Muscle layer of colon (tissue), 2 donors: ENCODE data around the gene ARHGEF3.
A peak's percentile ranks its signal among the peaks of the same experiment; 100 is the strongest.
"Not testable (repeated sequence)": the region's sequence is repeated elsewhere in the genome, so short reads cannot be mapped to it uniquely, and the experiment has no call there.

ENCODE experiments used
- H3K27ac ChIP-seq: one replicate; pipeline ENCODE4 v1.7.0; 2013; ENCODE audit warnings: low read depth, mild to moderate bottlenecking, low read length, moderate library complexity
- H3K27me3 ChIP-seq, 2 donors: one replicate each; pipeline ENCODE4 v1.7.0; 2013; ENCODE audit warnings: low read length in 2 of 2, mild to moderate bottlenecking in 2 of 2; ENCODE audit not compliant: insufficient read depth in 2 of 2, control insufficient read depth in 1 of 2
- H3K36me3 ChIP-seq: one replicate; pipeline ENCODE4 v1.7.0; 2013; ENCODE audit warnings: mild to moderate bottlenecking, low read length; ENCODE audit not compliant: insufficient read depth
- H3K4me1 ChIP-seq: one replicate; pipeline ENCODE4 v1.7.0; 2013; ENCODE audit warnings: mild to moderate bottlenecking, low read length; ENCODE audit not compliant: insufficient read depth
- H3K4me3 ChIP-seq, 2 donors: one replicate each; pipeline ENCODE4 v1.7.0; 2013; ENCODE audit warnings: low read length in 2 of 2, low read depth in 1 of 2, mild to moderate bottlenecking in 1 of 2, moderate library complexity in 1 of 2
- H3K9ac ChIP-seq: one replicate; pipeline ENCODE4 v1.7.0; 2013; ENCODE audit warnings: low read length
- H3K9me3 ChIP-seq: one replicate; pipeline ENCODE4 v1.7.0; 2013; ENCODE audit warnings: mild to moderate bottlenecking, low read length
- donor health status: abdominal sarcoma.
- donor health status: Adenocarcinoma of cecum.

The ARHGEF3 gene

DNA sequence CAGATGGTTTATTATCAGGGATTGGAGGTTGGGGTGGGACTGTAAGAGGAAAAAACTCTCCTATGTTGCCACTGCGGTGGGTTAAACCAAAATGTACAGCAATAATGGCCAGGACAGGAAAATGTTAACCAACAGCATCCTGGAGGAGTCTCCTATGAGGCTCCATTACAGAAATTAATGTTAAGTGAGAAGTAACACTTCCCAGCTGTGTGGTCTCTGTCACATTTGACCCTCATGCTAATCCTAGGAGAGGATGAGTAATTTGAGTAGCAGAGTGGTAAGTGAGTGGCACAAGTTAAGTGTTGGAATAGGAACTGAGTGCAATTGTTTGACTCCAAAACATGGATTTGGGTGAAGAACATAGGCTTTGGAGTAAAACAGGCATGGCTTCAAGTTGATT is 39.0 kb downstream of the ARHGEF3 start:
- Histone ChIP-seq H3K27me3 (no peaks in the 10 kb centered on the region), H3K27ac (no peak overlapping the region), H3K9ac (no peak overlapping the region), H3K4me1 (peaks cover 23% of the 10 kb centered on the region), H3K36me3 (no peaks in the 10 kb centered on the region), H3K4me3 (no peak overlapping the region), H3K9me3 (no peaks in the 10 kb centered on the region)

DNA sequence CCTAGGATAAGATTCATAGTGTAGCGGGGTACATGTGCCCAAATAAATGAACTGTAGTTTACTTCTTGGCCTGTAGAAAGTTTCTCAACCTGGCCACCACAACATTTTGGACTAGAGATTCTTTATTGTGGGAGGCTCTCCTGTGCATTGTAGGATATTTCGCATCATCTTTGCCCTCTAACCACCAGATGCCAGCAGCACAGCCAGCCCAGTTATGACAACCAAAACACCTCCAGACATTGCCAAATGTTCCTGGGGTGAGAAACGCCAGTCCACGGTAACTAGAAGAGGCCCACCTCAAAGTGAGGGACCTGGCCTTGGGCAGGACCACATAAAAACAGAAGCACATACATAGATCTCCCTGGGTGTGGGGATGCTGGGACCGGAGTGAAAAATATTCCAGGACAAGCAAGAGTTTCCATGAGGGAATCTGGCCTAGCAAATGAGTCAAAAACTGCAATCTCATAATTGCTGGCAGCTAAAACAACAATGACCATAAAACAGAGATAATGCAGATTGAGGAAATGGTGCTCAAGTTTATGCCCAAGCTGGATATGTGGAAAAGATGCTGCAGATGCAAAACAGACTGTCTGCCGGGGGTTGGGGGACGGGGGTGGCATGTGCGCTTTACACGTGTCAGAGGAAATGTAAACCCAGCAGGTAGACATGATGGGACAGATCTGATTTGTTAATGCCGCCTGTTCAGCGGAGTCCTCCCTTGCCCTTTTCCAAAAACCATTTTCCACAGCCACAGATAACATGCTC is 39.7 kb downstream of the ARHGEF3 start:
- Histone ChIP-seq H3K27me3 (no peaks in the 10 kb centered on the region), H3K9ac (no peak overlapping the region), H3K9me3 (no peaks in the 10 kb centered on the region), H3K4me1 (peaks cover 23% of the 10 kb centered on the region), H3K36me3 (no peaks in the 10 kb centered on the region), H3K27ac (no peak overlapping the region), H3K4me3 (no peak overlapping the region)

DNA sequence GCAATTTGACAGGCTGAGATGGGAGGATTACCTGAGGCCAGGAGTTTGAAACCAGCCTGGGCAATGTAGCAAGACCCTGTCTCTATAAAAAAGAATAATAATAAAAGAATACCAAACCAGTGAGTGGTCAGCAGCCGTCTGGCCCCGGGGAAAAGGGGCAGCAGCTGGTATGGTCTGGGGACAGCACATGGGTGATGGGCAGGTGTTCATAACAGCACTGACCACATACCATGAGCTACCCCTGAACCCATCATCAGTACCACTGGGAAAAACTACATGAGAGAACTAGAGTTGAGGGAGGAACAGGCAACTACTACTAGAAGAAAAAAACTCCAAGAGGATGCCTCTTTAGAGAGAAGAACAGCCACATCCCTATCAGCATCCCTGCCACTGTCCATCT is 40.7 kb downstream of the ARHGEF3 start:
- H3K27me3 ChIP-seq: no peaks in the 10 kb centered on the region
- no peak overlapping the region for H3K27ac ChIP-seq
- H3K4me1 ChIP-seq: peaks cover 26% of the 10 kb centered on the region
- no peak overlapping the region for H3K9ac ChIP-seq
- H3K36me3 ChIP-seq: no peaks in the 10 kb centered on the region
- H3K9me3 ChIP-seq: no peaks in the 10 kb centered on the region
- H3K4me3 ChIP-seq: no peak overlapping the region

DNA sequence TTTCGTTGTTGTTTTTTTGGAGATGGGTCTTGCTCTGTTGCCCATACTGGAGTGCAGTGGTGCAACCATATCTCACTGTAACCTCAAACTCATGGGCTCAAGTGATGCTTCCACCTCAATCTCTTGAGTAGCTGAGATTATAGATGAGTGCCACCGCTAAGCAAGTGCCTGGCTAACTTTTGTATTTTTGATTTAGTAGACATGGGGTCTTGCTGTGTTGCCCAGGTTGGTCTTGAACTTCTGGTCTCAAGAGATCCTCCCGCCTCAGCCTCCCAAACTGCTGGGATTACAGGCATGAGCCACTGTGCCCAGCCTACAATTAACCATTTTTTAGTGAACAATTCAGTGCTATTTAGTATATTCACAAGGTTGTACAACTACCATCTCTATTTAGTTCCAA is 42.2 kb downstream of the ARHGEF3 start:
- Histone ChIP-seq H3K9me3 (no peaks in the 10 kb centered on the region), H3K27ac (no peak overlapping the region), H3K9ac (no peak overlapping the region), H3K27me3 (no peaks in the 10 kb centered on the region), H3K36me3 (peaks cover 10% of the 10 kb centered on the region), H3K4me1 (peaks cover 34% of the 10 kb centered on the region), H3K4me3 (no peak overlapping the region)

DNA sequence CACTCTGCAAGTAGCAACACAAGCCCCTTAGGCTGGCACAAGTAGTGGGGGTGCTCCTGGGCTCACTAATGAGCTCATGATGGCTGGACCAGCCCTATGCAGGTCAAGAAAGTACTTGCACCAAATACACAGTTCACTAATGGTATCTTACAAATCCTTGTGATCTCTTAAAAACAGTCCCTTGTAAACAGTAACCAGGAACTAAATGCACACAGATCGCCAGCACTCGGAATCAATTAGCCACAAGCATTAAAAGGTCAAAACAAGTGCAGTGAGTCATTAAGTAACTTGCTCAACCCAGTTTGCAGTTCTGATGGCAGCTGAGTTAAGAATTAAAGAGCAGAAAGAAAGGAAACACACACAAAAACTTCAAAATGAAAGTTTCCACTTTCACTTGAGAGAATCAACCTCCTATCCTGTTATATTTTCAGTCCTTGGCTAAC is 43.2 kb downstream of the ARHGEF3 start:
- Histone ChIP-seq H3K27me3 (no peaks in the 10 kb centered on the region), H3K4me3 (no peak overlapping the region), H3K9ac (no peak overlapping the region), H3K36me3 (peaks cover 12% of the 10 kb centered on the region), H3K4me1 (peaks cover 34% of the 10 kb centered on the region), H3K27ac (no peak overlapping the region), H3K9me3 (no peaks in the 10 kb centered on the region)

DNA sequence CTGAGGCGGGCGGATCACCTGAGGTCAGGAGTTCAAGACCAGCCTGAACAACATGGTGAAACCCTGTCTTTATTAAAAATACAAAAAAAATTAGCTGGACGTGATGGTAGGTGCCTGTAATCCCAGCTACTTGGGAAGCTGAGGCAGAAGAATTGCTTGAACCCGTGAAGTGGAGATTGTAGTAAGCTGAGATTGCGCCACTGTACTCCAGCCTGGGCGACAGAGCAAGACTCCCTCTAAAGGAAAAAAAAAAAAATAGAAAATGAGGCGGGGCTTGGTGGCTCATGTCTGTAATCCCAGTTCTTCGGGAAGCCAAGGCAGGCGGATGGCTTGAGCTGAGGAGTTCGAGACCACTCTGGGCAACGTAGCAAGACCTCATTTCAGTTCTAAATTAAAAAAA is 43.7 kb downstream of the ARHGEF3 start:
- Histone ChIP-seq H3K36me3 (peaks cover 12% of the 10 kb centered on the region), H3K4me1 (peaks cover 32% of the 10 kb centered on the region)
- not testable (repeated sequence) for H3K9ac ChIP-seq, H3K4me3 ChIP-seq, H3K27ac ChIP-seq, H3K27me3 ChIP-seq, H3K9me3 ChIP-seq

DNA sequence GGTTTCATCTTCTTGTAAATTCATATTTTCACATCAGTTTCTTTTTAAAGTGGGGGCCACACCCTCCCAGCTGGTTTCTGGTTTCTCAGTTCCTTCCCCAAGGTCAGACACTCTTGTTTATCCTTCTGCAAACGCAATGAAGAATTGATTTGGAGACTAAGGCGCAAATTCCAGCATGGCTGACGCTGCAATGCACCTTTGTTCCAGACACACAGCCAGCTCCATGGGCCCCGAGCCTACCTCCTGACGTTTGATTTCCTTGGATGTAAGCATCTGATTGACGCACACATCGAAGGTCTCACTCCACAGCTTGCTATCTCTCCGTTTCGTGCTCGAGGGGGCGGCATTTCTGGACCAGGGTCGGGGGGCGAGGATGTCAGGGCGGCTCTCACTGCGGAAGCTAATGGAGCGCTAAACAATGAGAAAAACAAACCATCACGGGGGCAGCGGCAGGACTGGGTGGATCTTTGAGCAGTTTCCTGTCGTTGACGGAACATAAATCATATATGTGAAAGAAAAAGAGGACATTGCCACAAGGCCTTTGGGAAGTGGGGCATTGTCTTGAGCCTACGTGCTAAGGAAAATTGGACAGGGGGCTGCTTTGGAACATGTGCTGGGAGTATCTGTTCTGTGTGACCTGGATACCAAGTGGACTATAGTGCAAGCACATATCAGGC is 46.9 kb downstream of the ARHGEF3 start:
- no peak overlapping the region for H3K27ac ChIP-seq
- H3K4me1 ChIP-seq: peaks cover 17% of the 10 kb centered on the region
- H3K36me3 ChIP-seq: peaks cover 26% of the 10 kb centered on the region
- H3K27me3 ChIP-seq: no peaks in the 10 kb centered on the region
- H3K9me3 ChIP-seq: no peaks in the 10 kb centered on the region
- peak overlapping the region in 1 of 2 donors; percentile 17 for H3K4me3 ChIP-seq
- H3K9ac ChIP-seq: no peak overlapping the region

DNA sequence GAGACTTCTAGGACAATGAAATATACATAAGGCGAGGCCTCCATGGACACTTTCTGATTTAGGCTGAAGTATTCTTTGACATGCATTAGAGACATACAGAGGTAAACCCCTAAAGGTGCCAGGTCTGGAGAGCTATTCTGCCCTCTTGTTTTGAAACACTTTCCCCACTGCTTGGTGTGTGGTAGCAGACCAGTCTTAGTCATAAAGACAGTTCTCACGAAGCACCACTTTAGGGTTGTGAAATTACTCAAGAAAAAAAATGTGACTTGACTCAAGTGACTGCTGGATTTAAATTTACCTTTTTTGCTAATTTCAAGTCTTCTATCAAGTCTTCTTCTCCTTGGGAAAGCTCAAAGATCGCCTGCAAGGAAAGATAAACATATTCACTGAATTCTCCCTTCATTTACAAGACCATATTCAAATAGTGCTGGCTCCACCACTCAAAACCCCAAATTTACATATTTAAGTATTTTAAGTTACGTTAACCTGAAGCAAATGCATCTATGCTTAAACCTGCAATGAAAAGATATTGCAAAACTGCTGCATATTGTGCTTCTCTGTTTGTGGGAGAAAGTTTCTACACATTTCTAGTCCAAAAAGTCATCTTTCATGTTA is 48.4 kb downstream of the ARHGEF3 start:
- H3K36me3 ChIP-seq: peaks cover 28% of the 10 kb centered on the region
- no peak overlapping the region for H3K27ac ChIP-seq
- H3K9me3 ChIP-seq: no peaks in the 10 kb centered on the region
- H3K27me3 ChIP-seq: no peaks in the 10 kb centered on the region
- H3K4me3 ChIP-seq: no peak overlapping the region
- peaks cover 15% of the 10 kb centered on the region for H3K4me1 ChIP-seq
- H3K9ac ChIP-seq: no peak overlapping the region

DNA sequence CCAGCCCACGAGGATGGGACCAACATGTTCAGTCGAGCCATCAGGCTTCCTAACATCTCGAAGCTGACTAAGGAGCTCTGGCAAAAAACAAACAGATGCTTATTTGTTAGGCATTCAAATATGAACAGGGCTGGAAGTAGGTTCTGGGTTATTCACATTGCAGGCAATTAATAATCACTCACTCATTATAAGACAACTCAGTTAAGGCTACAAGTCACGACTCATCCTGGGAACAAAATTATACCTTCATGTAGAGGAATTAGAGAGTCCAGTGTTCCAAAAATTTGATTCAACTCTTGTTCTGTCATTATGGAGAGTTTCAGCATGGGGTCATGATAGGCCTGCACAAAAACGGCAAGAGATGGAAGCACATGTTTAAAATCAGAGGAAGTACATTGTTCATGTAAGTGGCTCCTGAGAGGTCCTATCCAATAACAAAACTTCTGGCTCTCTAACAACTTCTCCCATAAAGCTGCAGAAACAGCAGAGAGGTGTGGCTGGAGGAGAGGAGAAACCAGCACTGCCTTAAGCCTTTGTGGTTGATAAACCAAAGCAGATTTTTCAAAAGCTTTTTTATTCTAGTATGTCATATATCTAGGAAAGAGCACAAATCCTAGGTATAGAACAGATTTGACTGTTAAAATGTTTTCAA is 50.6 kb downstream of the ARHGEF3 start:
- Histone ChIP-seq H3K9me3 (no peaks in the 10 kb centered on the region), H3K36me3 (peaks cover 33% of the 10 kb centered on the region), H3K4me1 (peaks cover 13% of the 10 kb centered on the region), H3K27me3 (no peaks in the 10 kb centered on the region), H3K27ac (no peak overlapping the region), H3K9ac (no peak overlapping the region), H3K4me3 (no peak overlapping the region)

DNA sequence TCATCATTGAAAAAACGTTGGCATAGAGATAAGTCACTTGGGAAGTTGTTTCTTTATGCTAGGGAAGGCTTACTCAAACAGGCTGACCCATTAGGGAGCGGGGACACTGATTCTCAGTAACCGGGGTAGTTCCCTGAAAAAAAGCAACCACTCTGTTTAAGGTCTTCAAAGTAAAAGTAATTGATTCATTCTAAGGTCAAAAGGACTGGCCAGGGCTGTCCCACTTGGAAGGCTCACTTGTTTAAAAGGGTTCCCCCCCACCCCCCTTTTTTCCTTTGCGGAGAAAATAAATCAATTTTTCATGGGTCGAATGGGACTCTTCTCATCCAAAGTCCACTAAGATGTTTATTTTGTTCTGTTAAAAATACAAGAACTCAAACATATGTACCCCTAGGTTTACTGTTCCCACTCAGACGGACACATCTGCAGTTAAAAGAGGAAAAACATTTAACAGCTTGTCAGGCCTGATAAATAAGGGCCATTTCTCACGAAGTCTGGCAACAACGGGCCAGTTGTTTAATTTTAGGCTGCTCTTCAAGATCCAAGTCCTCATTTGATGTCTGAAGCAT is 53.0 kb downstream of the ARHGEF3 start:
- no peaks in the 10 kb centered on the region for H3K27me3 ChIP-seq
- H3K4me1 ChIP-seq: peaks cover 3% of the 10 kb centered on the region
- H3K4me3 ChIP-seq: no peak overlapping the region
- no peaks in the 10 kb centered on the region for H3K9me3 ChIP-seq
- H3K36me3 ChIP-seq: peaks cover 28% of the 10 kb centered on the region
- no peak overlapping the region for H3K27ac ChIP-seq
- no peak overlapping the region for H3K9ac ChIP-seq

DNA sequence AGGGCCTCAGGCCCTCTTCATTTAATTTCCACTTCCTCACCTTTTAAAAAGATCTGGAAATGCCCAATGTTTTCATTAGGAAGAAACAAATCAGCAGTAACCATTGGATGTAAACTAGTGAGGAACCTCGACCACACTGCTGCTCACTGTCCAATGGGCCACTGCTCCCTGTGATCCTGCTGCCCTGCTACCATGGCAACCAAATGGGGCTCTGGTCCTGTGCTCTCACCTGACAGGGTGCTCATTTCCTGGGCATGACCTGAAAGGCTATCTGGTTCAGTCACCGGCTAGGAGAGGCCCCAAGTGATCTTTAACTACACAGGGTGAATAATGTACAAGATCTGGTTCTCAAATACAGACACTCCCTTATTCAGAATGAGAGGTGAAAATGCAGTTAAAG is 54.6 kb downstream of the ARHGEF3 start:
- peaks cover 21% of the 10 kb centered on the region for H3K36me3 ChIP-seq
- peaks cover 3% of the 10 kb centered on the region for H3K4me1 ChIP-seq
- H3K4me3 ChIP-seq: no peak overlapping the region
- H3K9ac ChIP-seq: no peak overlapping the region
- H3K27me3 ChIP-seq: no peaks in the 10 kb centered on the region
- H3K27ac ChIP-seq: no peak overlapping the region
- H3K9me3 ChIP-seq: no peaks in the 10 kb centered on the region
